T-helper 1 cell (primary cell): ENCODE results near the gene TOM1.
A peak's percentile ranks its signal among the peaks of the same experiment; 100 is the strongest.

Experiments
- DNase-seq, 5 donors: peaks; one replicate each; pipeline ENCODE4 v3.0.0-alpha.2; 2012 to 2020
- total RNA-seq, 4 donors: gene quantifications; one replicate each; lab custom pipeline; 2026; lab: John Stamatoyannopoulos, UW

TOM1 gene
- 54.9 to 104 (median 62.1) reads per million in 4 donors for total RNA-seq

DNA sequence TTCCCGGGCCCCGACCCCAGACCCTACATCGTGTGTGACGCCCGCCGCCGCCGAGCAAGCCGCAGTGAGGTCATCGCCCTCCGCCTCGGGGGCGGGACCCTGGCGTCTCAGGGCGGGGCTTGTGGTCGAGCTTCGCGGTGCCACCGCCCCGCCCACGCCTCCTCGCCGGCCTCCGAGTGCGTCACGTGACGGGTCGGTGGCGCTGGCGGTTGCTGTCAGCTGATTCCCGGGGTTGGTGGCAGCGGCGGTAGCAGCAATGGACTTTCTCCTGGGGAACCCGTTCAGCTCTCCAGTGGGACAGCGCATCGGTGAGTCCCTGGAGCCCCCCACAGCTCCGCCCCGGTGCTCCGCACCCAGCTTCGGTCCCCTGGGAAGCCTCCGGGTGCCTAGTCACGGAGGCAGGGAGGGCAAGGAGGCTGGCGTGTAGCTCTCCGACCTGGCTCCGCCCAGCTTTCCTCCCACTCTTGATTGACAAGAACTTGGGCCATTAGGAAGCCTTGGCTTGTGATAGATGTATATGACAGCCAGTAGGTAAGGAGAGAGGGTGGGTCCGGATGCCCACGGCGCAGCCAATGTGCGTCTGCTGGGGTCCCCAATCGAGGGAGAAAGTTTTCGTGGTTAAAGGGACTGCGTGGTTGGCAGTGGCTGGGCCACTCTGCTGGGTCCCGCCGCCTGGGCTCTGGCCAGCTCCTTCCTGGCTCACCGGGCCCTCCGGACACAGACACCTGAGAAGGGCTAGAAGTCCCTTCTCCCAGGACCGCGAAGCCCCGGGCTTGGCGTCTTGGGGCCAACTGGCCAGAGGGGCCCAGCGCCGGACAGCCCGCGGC, at the start of gene TOM1:
TSS of gene TOM1 (plus strand) at position 222 of the 827 bp plus-strand sequence. CDS start at position 257, 35 bp downstream.
- DNase-seq: peak; percentile 94 to 99 (median 96)

DNA sequence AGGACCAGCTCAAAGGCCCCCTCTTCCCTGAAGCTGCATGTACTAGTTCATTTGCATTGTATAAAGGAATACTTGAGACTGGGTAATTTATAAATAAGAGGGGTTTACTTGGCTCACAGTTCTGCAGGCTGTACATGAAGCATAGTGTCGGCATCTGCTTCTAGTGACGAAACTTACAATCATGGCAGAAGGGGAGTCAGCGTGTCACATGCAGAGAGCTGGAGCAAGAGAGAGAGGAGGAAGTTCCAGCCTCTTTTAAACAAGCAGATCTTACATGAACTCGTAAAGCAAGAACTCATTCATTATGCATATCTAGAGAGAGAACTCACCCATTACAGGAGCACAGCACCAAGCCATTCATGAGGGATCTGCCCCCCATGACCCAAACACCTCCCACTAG, 49.5 kb upstream of the TOM1 start:
- no peak for DNase-seq

DNA sequence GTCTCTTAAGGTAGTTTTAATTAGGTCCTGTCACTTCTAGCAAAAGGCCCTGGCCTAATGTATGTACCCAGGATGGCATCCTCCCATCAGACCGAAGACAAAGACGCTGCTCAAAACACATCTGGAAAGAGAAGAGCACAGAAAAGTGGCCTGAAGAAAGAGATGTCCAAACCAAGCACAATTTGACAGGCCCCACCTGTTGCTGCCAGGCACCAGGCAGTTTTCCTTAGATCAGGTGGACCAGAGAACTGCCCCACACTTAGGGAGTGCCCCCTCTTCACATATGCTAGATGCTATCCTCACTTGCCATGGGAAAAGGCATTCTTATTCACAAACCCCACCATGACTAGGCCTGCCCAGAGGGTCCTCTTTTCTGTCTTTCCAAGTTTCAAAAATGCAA, 45.7 kb upstream of the TOM1 start:
- no peak for DNase-seq

DNA sequence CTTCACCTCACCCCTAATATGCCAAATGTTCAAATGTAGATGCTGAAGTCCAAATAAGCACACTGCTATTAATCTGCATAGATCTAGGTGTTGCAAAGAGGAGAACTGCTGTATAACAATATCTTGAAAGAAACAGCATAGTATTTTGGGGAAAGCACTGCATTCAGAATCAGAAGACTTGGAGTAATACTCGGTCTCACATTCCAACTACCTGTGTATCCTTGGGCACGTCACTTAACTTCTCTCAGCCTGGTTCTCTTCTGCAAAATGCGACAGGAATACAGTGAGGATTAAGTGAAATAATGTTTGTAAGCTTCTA, 42.7 kb upstream of the TOM1 start:
- no peak for DNase-seq

DNA sequence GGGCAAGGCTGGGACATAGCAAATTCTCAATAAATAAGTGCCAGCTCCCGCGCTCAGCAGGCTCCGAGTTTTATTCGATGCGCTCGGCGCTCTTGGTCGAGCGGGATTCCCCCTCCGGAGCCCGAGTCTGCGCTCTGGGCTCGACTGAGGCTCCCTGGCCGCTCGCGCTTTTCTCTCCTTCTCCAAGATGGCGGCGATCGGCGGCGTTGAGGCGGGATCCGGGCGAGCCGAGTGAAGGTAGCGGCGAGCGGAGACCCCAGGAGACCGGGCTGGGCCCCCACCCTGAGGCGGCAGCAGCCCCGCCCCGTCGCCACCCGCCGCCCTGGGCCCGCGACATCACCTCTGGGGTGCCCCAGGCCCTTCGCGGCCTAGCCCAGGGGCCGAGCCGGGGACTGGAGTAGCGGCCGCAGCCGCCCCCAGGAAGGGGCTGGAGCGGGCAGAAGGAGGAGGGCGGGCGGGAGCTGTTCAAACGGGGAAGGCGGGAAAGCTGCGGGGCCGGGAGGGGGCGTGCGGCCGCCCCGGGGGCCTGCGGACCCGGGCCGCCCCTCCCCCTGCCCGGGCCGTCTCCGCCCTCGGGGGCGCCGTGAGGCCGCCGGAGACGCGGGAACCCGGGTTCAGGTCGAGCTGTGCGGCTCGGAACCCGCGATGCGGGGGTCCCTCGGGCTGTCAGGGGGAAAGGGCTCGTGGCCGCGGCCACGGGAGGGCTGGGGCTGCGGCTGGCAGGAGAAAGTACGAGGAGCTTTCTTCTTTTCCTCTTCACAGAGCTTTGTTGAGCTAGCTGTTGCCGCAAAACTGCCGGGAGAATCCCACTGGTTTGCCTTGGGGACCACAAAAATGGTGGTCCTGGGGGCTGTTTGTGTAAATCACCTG, 42.1 kb upstream of the TOM1 start, which contains the start of gene HMGXB4:
TSS of gene HMGXB4 (plus strand) at position 173 of the 870 bp plus-strand sequence. CDS start 4,898 bp downstream, outside the sequence.
- DNase-seq: peak; percentile 71 to 88 (median 83)

DNA sequence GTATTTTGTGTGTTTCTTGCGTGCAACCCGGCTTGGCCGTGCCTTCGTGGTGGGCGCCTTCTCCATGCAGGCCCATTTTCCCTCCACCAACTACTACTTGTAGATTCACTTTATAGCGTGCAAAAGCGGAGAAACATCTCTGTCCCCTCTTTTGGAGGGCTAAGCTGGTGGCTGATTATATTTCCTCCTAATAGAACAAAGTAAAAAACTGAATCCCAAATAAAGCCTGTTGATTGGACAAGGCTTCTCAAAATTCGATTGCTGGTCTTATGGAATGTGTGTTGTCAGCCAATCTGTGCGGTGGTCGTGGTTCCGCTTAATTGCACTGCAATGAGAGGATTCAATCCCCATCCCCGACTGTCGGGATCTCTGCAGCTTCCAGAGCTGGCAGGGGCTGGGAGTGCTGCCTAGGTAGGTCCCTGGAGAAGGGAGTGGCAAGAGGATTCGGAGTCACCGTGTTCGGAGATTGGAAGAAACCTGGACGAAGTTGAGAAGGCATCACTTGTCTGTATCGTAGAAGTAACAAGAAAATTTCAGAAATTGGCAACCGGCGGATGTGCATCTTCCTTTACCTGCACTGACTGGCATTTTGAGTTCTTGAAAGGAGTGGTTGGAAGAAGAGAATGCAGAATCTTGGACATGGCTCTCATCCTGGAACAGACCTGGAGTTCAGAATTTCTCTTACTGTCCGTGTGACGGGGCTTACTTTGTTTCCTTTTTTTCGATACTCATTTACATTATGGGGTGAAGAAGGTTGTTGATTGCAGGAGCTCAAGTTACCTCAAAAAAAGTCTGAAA, 41.3 kb upstream of the TOM1 start:
- DNase-seq: no peak

DNA sequence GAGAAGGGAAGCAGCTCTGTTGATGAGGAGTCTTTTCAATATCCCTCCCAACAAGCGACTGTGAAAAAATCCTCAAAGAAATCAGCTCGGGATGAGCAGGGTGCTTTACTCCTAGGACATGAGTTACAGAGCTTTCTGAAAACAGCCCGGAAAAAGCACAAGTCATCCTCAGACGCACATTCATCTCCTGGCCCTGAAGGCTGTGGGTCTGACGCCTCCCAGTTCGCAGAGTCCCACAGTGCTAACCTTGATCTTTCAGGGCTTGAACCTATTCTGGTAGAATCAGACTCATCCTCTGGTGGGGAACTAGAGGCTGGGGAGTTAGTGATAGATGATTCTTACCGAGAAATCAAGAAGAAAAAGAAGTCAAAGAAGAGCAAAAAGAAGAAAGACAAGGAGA, 34.7 kb upstream of the TOM1 start:
- no peak for DNase-seq

DNA sequence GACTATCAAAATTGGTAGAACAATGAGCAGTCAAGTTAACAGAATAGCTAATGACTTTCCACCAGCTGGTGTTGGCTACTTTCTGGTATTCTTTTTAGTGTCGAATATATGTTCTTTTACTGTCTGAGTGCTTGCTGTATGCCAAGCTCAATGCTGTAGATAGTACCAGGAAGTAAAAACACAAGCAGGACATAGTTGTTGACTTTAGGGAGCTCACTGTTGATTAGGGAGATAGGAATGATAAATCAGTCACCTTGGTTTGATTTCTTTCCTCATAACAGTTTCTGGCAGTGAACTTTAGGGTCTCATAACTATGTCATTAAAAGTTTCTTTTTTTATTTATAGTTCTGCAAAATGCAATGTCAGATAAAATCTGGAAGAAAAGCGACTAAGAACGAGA, 33.4 kb upstream of the TOM1 start:
- no peak for DNase-seq

DNA sequence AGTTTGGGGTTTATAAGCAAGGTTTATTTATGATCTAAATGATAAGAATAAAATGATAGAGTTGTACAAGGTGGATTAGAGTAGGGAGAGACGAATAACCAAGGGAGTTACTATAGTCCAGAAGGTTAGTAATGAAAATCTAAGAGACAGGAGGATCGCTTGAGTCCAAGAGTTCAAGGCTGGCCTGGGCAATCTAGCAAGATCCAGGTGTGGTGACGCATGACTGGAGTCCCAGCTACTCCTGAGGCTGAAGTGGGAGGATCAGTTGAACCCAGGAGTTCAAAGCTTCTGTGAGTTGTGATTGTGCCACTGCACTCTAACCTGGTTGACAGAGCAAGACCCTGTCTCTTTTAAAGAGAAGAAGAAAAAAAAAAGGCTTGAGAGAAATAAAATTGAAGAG, 30.1 kb upstream of the TOM1 start:
- DNase-seq: no peak

DNA sequence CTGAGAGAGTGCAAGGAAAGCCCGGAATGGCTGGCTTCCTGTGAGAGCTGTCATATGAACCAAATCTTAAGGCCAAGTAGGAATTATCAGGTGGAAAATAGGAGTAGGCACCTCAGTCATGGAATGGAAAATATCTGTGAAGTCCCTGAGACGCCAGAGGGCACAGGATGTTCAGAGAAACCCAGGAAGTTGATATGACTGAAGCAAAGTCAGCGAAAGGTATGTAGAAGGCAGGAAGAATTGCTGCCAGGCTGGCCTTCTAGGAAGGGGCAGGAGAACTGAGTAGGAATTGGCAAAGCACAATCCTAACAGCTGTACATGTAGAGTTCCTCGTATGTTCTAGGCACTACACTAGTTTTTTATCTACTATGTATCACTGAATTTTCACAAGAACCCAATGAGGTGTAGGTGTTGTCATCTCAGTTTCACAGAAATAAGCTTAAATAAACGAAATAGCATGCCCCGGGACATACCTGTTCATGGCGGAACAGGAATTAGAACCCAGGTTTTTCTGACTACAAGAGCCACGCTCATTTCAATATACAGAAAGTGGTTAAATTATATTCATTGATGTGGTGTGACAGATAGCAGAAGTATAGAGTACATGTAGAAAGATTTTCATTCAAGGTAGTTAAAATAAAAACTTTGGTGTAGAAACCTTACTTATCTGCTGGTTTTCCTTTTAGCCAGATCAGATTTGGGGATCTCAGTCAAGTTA, 25.4 kb upstream of the TOM1 start:
- DNase-seq: no peak

DNA sequence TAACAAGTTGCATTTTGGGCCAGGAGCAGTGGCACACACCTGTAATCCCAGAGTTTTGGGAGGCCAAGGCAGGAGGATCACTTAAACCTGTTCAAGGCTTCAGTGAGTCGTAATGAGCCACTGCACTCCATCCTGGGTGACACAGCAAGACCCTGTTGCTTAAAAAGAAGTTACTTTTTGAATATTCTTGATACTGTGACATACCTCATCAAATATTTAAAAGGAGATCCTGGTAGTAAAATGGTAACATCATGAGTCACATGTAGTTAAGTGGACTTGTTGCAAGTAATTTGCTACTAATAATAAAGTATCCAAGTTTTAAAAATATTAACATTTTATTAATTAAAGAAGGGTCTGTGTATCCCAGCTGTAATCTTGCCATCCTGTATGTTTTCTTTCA, 24.1 kb upstream of the TOM1 start:
- DNase-seq: no peak

DNA sequence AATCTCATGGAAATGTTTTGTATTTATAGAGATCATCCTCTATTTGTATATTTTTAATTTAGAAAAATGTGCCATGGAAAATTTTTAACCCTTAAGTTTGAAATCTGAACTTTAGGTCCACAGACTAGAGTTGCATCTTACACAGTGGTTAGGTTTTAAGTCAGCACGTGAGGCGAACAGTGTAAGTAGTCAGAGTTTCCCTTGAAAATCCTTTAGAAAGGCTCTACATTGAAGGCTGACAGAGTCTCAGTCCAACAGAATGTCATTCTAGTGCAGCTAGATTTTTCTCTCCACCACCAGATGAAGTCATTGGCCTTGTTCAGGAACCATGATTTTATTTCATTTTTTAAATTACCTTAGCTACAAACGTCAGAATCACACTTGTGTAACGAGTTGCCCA, 23.7 kb upstream of the TOM1 start:
- DNase-seq: no peak

DNA sequence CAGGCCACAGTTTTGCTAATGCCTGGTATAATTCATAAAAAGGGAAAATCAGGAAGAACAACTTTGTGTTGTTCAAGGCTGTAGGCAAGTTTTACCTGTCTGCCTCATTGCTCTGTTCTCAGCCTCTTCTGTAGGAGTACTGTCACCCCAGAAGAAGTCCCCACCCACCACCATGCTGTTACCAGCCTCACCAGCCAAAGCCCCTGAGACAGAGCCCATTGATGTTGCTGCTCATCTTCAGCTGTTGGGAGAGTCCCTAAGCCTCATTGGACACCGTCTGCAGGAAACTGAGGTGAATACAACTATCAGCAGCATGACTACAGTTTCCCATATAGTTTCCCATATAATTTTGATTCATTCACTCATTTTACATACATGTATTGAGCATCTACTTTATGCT, 11.6 kb upstream of the TOM1 start:
- no peak for DNase-seq

DNA sequence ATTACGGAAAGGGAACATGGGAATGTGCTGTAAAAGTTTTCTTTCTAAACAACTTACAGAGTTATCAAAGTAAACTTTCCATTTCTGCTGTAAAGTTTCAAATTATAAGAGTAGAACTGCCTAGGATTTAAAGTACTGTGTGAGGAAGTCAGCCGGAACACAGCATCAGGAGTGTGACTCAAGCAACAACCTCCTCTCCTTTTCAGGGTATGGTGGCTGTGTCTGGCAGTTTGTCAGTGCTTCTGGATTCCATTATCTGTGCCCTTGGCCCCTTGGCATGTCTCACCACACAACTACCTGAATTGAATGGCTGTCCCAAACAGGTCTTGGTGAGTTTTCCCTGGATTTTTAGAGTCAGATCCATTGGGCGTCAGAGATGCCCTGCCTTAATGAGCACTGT, 6.9 kb upstream of the TOM1 start:
- no peak for DNase-seq

DNA sequence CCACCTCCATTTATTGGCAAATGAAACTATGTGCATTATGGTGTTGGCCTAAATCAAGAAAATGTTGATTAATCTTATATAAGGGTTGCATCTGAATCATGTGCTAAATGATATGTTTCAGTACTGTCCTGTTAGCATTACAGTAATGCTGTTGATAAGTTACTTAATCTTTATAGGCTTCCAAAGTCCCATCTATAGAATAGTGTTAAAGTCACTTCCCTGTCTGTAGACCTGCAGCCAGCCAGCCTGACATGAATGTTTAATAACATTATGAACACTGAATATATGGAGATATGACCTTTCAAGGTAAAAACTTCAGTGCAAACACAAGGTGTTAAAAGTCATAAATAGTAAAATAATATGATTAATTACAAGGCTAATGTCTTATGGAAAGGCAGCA, 3.6 kb upstream of the TOM1 start:
- DNase-seq: no peak

DNA sequence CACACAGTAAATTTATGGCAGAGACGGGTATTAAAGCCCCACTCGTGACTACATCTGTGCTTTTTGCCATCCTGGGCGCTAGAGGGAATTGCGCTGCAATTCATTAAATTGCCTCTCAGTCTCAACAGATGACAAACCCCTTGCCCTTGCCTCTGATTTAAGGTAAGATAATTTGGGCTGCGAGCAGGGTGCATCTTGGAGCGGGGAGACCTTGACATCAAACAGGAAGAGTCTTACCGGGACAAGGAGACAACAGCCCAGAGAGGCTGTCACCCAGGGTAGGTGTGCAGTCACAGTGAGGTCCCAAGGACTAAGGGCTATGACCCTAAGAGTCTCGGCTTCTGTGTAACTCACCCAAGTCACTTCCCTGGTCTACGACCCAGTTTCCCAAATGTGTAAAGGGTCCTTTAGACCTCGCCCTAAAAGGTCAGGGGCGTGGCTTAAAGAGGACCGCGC, 449 bp upstream of the TOM1 start:
- no peak for DNase-seq

DNA sequence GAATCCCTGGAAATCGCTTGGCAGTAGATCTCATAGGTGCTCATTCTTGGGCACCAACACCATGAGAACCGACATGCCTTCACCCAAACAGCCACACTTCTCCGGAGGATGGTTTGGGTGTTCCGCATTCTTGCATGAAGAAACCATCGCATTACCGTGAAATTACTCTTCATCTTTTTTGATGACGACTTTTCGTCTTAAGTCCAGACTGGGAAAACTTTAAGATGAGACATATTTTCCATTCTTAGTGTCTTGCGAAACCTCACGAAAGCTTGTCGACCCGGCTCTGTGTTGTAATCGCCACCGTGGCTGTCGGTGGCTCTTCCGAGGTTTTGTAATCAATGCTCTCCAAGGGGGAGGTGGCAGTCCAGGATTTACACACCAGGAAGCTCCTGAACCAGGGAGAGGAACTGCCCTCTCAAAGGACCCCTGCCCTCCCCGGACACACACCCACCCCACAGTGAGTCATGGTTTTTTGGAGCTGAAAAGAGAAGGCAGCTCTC, 1.7 kb downstream of the TOM1 start:
- DNase-seq: no peak

DNA sequence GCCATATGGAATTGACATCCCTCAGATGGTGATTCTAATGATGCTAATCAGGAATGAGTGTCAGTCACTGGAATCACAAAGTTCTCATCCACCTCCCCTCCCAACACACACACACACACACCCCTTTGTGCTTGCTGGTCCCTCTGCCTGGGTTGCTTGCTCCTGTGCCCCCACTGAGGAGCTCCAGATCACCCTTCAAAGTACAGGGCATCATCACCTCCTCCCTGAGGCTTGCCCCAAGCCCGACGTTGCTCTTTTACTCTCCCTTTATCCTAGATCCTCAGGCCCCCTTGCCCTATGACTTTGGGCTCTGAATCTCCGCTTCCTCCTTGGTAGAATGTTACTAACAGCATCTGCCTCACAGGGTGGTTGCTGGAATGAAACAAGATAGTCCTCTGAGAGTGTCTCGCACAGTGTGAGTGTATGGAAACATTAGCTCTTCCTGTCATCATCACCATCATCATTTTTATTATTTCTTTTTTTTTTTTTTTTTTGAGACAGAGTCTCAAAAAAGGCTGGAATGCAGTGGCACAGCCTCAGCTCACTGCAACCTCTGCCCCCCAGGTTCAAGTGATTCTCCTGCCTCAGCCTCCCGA, 3.4 kb downstream of the TOM1 start:
- DNase-seq: no peak

DNA sequence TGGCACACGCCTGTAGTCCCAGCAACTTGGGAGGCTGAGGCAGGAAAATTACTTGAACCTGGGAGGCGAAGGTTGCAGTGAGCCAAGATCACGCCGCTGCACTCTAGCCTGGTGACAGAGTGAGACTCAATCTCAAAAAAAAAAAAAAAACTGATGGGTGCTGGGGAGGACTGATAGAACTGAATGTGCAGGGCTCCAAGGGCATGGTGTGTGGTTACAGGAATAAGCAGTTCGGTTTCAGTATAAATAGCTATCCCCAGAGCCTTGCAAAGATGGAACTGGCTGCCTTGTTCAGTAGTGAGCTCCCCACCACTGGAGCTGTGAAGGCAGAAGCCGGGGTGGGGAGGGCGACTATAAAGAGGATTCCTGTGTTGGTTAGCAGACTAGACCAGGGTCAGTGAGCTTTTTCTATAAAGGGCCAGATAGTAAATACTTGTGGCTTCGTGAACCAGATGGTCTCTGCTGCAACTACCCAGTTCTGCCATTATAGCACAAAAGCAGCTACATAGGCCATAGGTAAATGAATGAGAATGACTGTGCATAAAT, 5.9 kb downstream of the TOM1 start:
- no peak for DNase-seq

DNA sequence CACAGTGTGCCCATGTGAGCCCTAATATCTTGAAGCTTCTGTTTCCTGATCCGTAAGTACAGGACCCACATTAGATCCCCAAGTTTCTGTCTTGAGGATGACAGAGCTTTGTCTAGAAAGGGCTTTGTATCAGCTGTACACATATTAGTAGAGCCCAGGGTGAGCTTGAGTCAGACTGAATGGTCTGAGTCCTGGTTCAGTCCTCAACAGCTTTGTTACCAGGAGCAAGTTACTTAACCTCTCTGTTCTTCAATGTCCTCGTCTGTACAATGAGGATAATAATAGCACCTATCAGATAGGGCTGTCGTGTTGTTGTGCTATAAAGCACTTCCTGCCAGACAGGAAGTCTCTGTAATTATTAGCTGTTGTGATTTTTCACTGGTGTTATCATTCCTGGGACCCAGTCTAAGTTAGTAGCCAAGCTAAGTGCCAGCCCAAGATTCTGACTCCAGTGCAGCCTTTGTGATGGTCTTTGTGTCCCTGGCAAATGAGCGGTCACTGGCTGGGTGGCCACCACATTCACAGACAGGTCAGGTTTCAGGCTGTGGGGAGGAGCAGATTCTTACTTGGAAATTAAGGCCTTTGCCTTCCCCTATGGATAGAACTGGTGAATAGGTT, 6.8 kb downstream of the TOM1 start:
- no peak for DNase-seq

DNA sequence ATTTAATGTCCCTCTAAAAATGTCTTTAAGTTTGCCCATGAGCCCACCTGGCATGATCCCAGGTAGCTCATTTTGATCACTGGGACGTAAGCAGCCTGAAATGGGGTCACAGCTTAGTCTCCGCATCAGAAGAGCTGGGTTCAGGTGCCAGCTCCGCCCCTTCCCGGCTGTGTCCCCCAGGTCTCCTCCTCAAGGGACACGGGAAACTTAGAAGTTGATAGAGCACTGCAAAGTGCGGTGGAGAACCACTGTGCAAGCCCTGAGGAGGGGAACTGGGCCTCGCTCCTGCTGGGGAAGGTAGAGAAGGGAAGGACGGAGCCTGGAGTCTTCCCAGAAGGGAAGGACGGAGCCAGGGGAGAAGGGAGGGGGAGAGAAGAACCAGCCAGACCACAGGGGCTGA, 7.7 kb downstream of the TOM1 start:
- DNase-seq: no peak
